ENCODE measurements around the gene CCNQ.
"Not testable (repeated sequence)": the region's sequence is repeated elsewhere in the genome, so short reads cannot be mapped to it uniquely, and the experiment has no call there.

The CCNQ gene

DNA sequence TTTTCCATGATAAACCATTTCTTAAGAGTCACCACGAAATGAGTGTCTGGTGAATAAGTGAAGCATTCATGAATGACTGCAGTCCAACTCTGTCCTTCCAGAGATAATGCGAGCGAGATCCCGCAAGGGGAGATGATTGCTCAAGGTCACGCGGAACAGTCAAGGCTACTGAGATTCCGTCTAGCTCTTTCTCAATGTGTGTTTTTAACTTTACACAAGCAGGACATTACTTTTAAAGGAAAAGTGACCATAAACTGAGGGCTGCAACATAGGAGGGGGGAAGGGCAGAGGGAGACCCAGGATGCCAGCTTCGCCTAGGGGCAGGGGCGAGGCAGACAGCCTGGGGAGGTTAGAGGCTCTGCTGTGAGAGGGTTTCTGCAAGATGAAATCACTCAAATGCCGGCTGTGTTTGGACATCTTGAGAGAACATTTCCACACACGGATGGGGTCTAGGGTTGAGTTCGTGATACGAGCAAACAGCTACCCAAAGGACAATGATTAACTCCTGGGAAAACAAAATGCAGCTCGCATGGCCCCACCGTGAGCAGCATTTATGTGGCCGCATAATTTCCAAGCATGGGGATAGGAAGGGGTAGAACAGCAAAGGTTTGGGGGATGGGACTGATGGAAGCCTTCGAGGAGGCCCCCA lies 23.8 kb upstream of the CCNQ start:
- DNase-seq: no peak

GRCh38 chrX:153621949-153622598 lies 23.1 kb upstream of the CCNQ start:
- DNase-seq: no peak

DNA sequence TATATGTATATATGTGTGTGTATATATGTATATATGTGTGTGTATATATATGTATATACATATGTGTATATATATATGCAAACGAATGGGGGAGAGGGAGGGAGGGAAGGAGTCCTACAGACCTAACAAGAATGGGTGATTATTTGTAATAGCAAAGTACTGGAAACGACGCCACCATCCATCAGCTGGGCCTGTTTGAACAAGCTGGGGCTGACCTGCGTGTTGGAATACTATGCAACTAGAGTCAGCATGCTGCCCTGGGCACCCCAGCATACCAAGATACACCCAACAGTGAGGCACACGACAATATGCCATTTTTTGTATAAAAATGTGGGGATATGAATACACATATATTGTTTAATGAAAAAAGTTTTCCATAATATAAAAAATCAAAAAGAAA lies 21.6 kb upstream of the CCNQ start:
- no peak for DNase-seq

GRCh38 chrX:153614818-153615217 lies 15.9 kb upstream of the CCNQ start:
- DNase-seq: no peak

- no peak for DNase-seq
These were observed 13.5 kb upstream of the CCNQ start for GRCh38 chrX:153612413-153612812.

DNA sequence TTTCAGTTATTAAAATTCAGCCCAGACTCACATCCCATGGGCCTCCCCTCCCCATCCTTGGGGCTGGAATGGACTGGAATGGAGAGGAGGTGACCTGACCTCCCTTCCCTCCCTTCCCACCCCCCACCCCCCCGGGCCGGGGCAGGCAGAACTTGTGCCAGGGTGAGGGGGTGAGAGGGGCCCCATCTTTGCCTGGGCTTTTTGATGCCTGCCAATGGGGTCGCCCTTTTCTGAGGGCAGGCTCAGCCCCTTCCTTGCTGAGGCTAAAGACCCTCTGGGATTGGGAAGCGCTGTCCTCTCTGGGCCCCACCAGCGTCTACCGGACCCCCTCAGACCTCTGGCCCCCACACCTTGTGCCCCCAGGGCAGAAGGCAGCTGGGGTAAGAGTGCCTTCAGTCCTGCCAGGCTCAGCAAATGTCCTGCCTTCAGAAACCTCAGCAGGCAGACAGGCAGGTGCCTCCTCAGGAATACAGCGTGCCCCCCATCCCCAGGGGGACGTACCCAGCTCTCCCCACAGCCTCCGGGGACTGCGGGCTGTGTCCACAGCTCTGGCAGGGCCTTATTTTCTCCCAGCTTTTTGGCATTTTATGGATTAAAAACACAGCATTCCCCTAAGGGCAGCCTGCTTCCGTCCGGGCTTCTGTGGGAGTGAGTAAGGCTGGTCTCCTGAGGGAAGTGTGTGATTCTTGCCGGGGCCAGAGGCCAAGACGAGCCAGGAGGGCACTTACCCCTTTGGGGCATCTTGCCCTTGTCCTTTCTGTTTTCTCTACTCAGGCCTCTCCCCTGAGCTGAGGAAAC lies 12.6 kb upstream of the CCNQ start:
- DNase-seq: no peak

DNA sequence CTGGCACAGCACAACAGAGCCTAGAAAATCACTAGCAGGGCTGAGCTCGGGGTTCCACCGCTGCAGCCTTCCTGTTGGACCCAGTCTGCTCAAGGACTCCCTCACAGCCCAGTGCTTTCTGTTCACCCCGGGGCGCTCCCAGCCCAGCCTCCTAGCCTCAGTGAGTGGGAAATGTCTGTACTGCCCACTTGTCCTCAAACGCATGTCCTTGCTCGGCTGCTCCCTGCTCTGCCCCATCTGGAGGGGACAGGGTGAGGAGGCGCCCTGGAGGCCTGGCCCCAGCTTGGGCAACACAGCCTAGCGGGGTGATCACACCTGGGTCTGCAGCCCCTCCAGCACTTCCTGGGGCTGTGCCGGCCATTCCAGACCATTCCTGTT lies 11.9 kb upstream of the CCNQ start:
- DNase-seq: no peak

DNA sequence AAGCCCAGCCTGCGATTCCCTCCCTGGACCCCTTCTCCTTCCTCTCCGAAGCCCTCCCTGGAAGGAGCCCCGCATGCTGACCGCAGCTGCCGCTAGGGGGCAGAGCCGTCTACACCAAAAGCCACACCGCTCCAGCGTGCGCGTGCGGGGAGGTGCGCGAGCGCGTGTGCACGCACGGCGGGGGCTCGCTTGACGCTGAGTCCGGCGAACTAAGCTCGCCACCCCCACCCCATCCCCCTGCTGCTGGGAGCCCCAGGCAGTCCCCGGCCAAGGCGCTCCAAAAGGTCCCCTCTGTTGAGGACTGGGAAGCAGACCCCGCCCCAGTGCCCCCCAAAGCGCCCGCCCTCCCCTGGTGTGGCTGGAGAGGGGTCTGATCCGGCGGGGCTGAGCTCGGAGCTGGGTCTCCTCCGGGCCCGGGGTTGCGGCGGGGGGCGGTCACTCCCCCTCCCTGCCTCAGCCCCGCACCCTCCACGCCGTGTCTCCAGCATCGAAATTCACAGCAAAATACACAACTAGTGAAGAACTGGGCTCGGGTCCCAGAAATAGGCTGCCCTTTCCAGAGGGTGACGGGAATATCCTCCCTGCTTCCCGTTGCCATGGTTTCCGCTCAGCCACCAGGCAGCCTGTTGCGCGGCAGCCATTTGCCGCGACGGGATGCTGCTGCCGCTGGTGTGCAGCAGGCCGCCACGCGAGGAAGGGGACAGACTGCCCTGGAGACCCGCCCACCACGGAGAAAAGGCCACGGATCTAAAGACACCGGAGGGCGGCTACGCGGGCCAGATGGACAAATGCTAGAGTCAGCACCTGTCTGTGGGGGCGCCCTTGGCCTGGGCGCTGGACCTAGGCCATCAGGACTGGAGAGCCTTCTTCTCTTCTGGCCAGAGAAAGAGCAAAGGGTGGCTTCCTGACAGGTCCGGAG lies 11.2 kb upstream of the CCNQ start:
- peak; percentile 24 for DNase-seq

DNA sequence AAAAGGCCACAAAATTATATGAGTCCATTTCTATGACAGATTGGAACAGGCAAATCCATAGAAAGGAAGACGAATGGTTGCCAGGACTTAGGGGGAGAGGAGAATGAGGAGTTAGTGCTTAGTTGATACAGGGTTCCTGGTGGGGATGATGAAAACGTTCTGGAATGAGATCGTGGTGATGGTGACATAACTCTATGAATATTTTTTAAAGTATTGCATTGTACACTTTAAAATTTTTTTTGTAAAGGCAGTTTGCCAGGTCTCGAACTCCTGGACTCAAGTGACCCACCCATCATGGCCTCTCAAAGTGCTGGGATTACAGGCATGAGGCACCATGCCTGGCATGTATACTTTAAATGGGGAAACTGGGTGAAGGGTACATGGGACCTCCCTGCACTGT lies 9.9 kb upstream of the CCNQ start:
- DNase-seq: no peak

DNA sequence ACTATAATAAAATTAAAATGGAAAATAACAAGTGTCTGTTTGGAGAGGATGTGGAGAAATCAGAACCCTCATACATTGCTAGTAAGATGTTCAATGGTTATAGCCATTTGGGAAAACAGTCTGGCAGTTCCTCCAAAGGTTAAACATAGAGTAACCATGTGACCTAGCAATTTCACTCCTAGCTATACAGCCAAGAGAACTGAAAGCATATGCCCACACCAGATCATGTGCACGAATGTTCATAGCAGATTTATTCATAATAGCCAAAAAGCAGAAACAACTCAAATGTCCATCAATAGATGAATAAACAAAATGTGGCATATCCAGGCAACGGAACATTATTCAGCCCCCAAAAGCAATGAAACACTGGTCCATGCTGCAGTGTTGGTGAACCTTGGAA lies 9.4 kb upstream of the CCNQ start:
- no peak for DNase-seq

GRCh38 chrX:153606503-153606902 lies 7.6 kb upstream of the CCNQ start:
- no peak for DNase-seq

DNA sequence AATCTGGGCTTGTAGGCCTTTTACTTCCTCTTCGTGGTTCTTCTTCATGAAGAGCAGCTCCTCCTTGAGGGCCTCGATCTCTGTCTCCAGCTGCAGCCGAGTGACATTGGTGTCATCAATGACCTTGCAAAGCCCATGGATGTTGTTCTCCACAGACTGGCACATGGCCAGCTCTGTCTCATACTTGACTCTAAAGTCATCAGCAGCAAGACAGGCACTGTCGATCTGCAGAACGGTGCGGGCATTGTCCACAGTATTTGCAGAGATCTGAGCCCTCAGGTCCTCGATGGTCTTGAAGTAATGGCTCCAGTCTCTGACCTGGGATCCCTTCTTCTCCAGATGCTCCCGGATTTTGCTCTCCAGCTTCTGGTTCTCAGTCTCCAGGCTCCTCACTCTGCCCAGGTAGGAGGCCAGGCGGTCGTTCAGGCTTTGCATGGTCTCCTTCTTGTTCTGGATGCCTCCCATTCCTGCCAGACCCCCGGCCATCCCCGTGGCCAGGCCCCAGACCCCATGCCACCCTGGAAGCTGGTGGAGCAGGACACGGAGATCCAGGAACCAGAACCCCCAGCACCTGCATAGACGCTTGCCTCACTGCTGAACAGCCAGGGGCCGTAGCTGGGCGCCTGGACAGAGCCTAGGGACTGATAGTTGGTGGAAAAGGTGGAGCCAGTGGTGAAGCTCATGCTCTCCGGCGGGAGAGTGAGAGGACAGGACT lies 5.9 kb upstream of the CCNQ start:
- DNase-seq: not testable (repeated sequence)

- DNase-seq: no peak
These were observed 4.3 kb upstream of the CCNQ start for GRCh38 chrX:153603131-153603656.

DNA sequence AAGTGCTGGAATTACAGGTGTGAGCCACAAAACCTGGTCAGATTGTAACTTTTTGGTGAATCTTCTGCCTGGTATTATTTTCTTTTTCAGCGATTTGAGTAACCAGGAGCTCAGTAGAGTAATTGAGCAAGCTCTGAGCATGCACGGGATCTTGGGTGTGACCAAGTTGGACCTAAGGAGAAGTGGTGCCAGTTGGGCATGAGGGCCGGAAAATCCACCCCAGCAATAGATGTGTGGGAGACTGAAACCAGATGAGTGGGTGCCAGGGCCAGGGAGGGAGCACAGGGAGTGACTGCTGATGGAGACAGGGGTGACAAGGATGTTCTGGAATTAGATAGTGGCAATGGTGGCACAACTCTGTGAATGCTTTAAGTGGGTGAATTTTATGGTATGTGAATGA lies 3.7 kb upstream of the CCNQ start:
- no peak for DNase-seq

DNA sequence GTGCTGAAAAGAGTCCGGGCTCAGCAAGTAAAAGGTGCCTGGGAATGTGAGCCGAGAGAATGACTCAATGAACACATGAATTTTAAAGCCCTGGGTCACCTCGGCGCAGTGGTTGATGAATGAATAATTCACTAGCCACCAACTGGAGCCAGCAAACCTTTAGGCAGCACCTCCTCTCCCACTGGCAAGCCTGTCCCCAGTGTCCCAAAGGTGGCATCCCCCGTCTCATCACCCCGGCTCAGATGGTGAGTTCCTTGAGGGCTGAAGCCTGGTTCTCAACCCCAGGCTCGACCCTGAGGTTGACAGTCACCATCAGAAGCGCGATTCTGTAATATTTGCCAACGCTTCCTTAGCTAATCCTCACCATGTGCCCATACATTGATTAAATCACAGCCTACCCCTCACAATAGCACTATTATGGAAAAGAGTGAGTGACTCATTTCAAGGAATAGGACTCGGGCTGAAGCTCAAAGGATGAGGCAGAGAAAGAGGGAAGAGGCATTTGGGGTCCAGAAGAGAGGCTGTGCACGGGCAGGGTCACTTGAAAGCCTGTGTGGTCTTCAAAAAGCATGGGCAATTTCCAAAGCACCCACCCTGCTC lies 2.7 kb upstream of the CCNQ start:
- no peak for DNase-seq

- DNase-seq: no peak
These were observed 2.0 kb upstream of the CCNQ start for GRCh38 chrX:153600921-153601320.

GRCh38 chrX:153600032-153600373 lies 1.1 kb upstream of the CCNQ start:
- no peak for DNase-seq

DNA sequence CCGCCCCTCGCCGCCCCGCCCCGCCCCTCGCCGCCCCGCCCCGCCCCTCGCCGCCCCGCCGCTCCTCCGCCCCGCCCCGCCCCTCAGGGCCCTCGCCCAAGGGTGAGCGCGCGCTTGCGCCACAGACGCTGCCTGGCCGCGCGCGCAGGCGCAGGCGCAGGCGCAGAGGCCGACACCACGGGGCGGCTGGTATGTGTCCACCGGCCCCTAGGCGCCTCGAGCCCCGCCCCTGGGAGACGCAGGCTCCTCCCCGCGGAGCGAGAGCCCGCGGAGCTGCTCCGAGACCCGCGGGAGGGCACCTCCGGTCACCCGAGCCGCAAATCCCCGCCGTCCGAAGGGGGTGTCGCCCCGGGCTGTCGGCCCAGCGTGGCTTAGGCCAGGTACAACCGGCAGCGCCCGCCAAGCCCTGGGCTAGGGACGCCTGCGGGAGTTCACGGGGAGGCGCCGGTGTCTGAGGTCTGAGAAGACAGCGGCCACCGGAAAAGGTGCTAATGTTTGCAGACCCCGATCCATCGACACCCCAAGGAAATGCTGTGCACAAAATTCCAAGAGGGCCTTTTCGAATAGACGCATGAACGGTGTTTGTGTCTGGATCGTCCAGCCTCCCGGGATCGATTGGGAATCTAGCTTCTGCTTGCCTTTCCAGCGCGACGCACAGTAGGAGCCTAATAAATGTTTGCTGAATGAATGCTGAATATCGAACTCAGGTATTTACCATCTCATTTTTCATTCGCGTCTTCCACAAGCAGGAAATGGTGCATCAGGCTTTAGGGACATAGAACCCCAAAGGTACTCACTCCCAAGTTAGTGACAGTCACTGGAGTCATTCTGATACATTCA lies 473 bp upstream of the CCNQ start:
- DNase-seq: no peak

- no peak for DNase-seq
These were observed 1.8 kb downstream of the CCNQ start for GRCh38 chrX:153596981-153597750.
